KMS-11 (cell line): ENCODE measurements around the gene ACVR1.

Experiments
- H2AFZ ChIP-seq: fragments of 200-600 bp; sonication (generic); 2 replicates; pipeline ENCODE4 v1.6.1; 2016; ENCODE audit warnings: antibody characterized with exemption, mixed run types, low read depth
- H3K27ac ChIP-seq: fragments of 200-600 bp; sonication (generic); 2 replicates; pipeline ENCODE4 v1.6.1; 2016; ENCODE audit warnings: mild to moderate bottlenecking, mixed run types
- H3K27me3 ChIP-seq: fragments of 200-600 bp; sonication (generic); 2 replicates; pipeline ENCODE4 v1.6.1; 2017; ENCODE audit warnings: mild to moderate bottlenecking, low read depth, mixed run types, moderate library complexity; ENCODE audit not compliant: insufficient read depth
- H3K36me3 ChIP-seq: fragments of 200-600 bp; sonication (generic); 2 replicates; pipeline ENCODE4 v1.6.1; 2017; ENCODE audit warnings: mild to moderate bottlenecking, mixed run types; ENCODE audit not compliant: insufficient read depth
- H3K4me1 ChIP-seq: fragments of 200-600 bp; sonication (generic); 2 replicates; pipeline ENCODE4 v1.6.1; 2016; ENCODE audit warnings: mild to moderate bottlenecking, low read depth, mixed run types; ENCODE audit not compliant: poor library complexity, severe bottlenecking
- H3K4me2 ChIP-seq: fragments of 200-600 bp; sonication (generic); 2 replicates; pipeline ENCODE4 v1.7.0; 2016; ENCODE audit warnings: mild to moderate bottlenecking, mixed run types
- H3K4me3 ChIP-seq: fragments of 200-600 bp; sonication (generic); IDR thresholded peaks from 2 replicates; pipeline ENCODE4 v1.6.1; 2017; ENCODE audit warnings: low read depth, low read length, mixed read lengths; ENCODE audit not compliant: insufficient read depth
- H3K79me2 ChIP-seq: fragments of 200-600 bp; sonication (generic); 2 replicates; pipeline ENCODE4 v1.6.1; 2016; ENCODE audit warnings: low read depth, mixed run types; ENCODE audit not compliant: insufficient read depth
- H3K9ac ChIP-seq: fragments of 200-600 bp; sonication (generic); 2 replicates; pipeline ENCODE4 v1.6.1; 2016; ENCODE audit warnings: mild to moderate bottlenecking, mixed run types
- H4K20me1 ChIP-seq: fragments of 200-600 bp; sonication (generic); 2 replicates; pipeline ENCODE4 v1.6.1; 2016; ENCODE audit warnings: mild to moderate bottlenecking, mixed run types; ENCODE audit not compliant: insufficient read depth
- TF ChIP-seq, protein P1 (sequence below): fragments of 200-600 bp; sonication (generic); conservative IDR thresholded peaks from 2 replicates; pipeline ENCODE4 v1.6.1; 2017; ENCODE audit warnings: low read depth, mild to moderate bottlenecking, antibody characterized with exemption, low read length, moderate library complexity, mixed read lengths

ACVR1 gene

DNA sequence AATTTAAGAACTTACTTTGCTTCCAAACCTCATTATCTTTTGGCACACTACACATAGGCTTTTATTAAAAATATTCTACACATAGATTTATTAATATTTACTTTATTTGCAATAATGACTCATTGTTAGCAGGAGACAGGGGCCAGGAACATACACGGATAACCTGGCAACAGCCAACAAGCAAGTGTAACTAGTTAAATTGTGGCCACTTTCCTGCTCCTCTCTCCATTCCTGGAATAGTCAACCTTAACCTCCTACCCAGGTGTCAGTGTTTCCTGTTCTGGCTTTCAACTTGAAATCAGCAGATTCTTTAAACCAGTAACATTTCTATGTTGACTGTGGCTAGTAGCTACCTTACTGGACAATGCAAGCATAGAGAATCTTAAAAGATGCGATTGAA lies 26.5 kb downstream of the ACVR1 start:
- Histone ChIP-seq H3K9ac (no peak overlapping the region), H3K4me2 (no peak overlapping the region), H3K36me3 (no peaks in the 10 kb centered on the region), H3K79me2 (no peaks in the 10 kb centered on the region), H3K27ac (no peak overlapping the region), H4K20me1 (no peaks in the 10 kb centered on the region), H3K4me3 (no peak overlapping the region), H3K4me1 (peaks cover 5% of the 10 kb centered on the region), H3K27me3 (no peaks in the 10 kb centered on the region), H2AFZ (no peak overlapping the region)
- TF ChIP-seq, protein P1, sequence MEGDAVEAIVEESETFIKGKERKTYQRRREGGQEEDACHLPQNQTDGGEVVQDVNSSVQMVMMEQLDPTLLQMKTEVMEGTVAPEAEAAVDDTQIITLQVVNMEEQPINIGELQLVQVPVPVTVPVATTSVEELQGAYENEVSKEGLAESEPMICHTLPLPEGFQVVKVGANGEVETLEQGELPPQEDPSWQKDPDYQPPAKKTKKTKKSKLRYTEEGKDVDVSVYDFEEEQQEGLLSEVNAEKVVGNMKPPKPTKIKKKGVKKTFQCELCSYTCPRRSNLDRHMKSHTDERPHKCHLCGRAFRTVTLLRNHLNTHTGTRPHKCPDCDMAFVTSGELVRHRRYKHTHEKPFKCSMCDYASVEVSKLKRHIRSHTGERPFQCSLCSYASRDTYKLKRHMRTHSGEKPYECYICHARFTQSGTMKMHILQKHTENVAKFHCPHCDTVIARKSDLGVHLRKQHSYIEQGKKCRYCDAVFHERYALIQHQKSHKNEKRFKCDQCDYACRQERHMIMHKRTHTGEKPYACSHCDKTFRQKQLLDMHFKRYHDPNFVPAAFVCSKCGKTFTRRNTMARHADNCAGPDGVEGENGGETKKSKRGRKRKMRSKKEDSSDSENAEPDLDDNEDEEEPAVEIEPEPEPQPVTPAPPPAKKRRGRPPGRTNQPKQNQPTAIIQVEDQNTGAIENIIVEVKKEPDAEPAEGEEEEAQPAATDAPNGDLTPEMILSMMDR: no peak

DNA sequence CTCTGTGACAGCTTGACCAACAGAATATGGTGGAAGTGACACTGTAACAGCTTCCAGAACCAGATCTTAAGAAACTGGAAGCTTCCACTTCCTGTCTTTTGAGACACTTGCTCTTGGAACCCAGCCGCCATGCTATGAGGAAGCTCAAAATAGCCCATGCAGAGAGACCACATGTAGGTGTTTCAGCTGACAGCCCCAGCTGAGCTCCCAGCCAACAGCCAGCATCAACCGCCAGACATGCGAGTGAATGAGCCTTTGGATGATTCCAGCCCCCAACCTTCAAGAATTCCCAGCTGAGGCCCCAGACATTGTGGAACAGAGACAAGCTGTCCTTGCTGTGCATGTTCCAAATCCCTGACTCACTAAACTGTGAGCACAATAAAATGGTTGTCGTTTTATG lies 27.9 kb downstream of the ACVR1 start:
- Histone ChIP-seq H3K36me3 (no peaks in the 10 kb centered on the region), H2AFZ (no peak overlapping the region), H3K27ac (no peak overlapping the region), H3K9ac (no peak overlapping the region), H3K4me3 (no peak overlapping the region), H3K79me2 (no peaks in the 10 kb centered on the region), H3K27me3 (no peaks in the 10 kb centered on the region), H3K4me1 (peaks cover 5% of the 10 kb centered on the region), H4K20me1 (no peaks in the 10 kb centered on the region), H3K4me2 (no peak overlapping the region)
- TF ChIP-seq, protein P1: no peak

DNA sequence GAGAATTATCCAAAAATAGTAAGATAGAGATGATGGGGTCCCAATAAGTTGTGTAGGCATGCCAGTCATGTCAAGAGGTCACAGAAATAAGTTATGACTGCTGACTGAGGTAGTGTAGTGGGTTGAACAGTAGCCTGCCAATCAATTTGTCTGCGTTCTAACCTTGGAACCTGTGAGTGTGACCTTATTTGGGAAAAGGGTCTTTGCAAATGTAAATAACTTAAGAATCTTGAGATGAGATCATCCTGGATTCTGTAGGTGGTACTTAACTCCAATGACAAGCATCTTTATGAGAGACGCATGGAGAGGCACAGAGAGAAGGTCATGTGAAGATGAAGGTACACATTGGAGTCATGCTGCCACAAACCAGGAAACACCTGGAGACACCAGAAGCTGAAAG lies 31.0 kb downstream of the ACVR1 start:
- H3K79me2 ChIP-seq: no peaks in the 10 kb centered on the region
- H3K4me3 ChIP-seq: no peak overlapping the region
- no peaks in the 10 kb centered on the region for H3K36me3 ChIP-seq
- H3K9ac ChIP-seq: no peak overlapping the region
- peaks cover 11% of the 10 kb centered on the region for H3K4me1 ChIP-seq
- H4K20me1 ChIP-seq: no peaks in the 10 kb centered on the region
- H3K27ac ChIP-seq: no peak overlapping the region
- TF ChIP-seq, protein P1: no peak
- no peaks in the 10 kb centered on the region for H3K27me3 ChIP-seq
- H3K4me2 ChIP-seq: no peak overlapping the region
- no peak overlapping the region for H2AFZ ChIP-seq

DNA sequence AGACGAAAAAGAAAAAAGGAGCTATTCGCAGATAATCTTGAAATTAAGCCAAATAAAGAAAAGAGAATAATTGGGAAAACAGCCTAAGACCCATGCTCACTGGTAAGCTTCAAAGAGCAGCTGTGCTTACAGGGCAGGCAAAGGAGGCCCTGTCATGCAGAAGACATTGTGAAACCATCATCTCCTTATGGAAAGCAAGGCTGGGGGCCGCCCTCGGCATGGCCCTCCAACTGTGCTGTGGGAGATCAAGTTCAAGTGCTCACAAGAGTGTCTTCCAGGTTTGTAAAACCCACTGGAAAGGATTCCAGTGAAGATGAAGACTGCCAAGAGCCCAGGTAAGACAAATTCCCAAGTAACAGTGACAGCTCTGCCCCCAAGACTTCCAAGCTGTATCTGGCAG lies 32.2 kb downstream of the ACVR1 start:
- Histone ChIP-seq H2AFZ (no peak overlapping the region), H3K36me3 (no peaks in the 10 kb centered on the region), H3K4me3 (no peak overlapping the region), H3K9ac (no peak overlapping the region), H3K4me2 (no peak overlapping the region), H3K27ac (no peak overlapping the region), H3K27me3 (no peaks in the 10 kb centered on the region), H3K79me2 (no peaks in the 10 kb centered on the region), H3K4me1 (peaks cover 17% of the 10 kb centered on the region), H4K20me1 (no peaks in the 10 kb centered on the region)
- TF ChIP-seq, protein P1: no peak
